Measurements from ENCODE around the gene CDH23.

The CDH23 gene

GRCh38 chr10:71467569-71468362 is 71.0 kb downstream of the CDH23 start:
- no peak overlapping the region for H3K4me2 ChIP-seq (ENCODE audit: low read depth, low read length)
- TF ChIP-seq EZH2phosphoT487 (IDR thresholded peaks at IDR 0.05; ENCODE audit: low read length), result no peak
- no peak for TF ChIP-seq EZH2 (optimal IDR thresholded peaks at IDR 0.05; ENCODE audit: low read depth, low read length)
- TF ChIP-seq CTCF (IDR thresholded peaks at IDR 0.05; ENCODE audit: low read length), result no peak
- H3K9me2 ChIP-seq (replicated peaks; ENCODE audit: insufficient read depth, low read length), result no peaks in the 10 kb centered on the region
- no peak overlapping the region for H3K27ac ChIP-seq (ENCODE audit: low read length)
- H3K4me1 ChIP-seq (ENCODE audit: low read length), result no peaks in the 10 kb centered on the region
- peaks cover 24% of the 10 kb centered on the region for H3K27me3 ChIP-seq (replicated peaks; ENCODE audit: insufficient read depth, low read length)
- no peaks in the 10 kb centered on the region for H3K9me3 ChIP-seq (replicated peaks; ENCODE audit: insufficient read depth, low read length)
- no peak for DNase-seq
- H3K4me3 ChIP-seq (ENCODE audit: low read length), result no peak overlapping the region
- H2AFZ ChIP-seq (ENCODE audit: low read length), result no peak overlapping the region
- no peaks in the 10 kb centered on the region for H3K79me2 ChIP-seq (ENCODE audit: low read length)
- no peaks in the 10 kb centered on the region for H4K20me1 ChIP-seq (ENCODE audit: insufficient read depth, low read length)
- no peaks in the 10 kb centered on the region for H3F3A ChIP-seq (ENCODE audit: insufficient read depth, low read length)
- no peaks in the 10 kb centered on the region for H3K36me3 ChIP-seq (replicated peaks; ENCODE audit: insufficient read depth, low read length)
- no peak overlapping the region for H3K9ac ChIP-seq (ENCODE audit: low read length)

GRCh38 chr10:71468363-71469094 is 71.8 kb downstream of the CDH23 start:
- Histone ChIP-seq H3F3A (ENCODE audit: insufficient read depth, low read length) (no peaks in the 10 kb centered on the region), H4K20me1 (ENCODE audit: insufficient read depth, low read length) (no peaks in the 10 kb centered on the region), H3K9ac (ENCODE audit: low read length) (no peak overlapping the region), H3K4me3 (ENCODE audit: low read length) (no peak overlapping the region), H3K9me3 (replicated peaks; ENCODE audit: insufficient read depth, low read length) (no peaks in the 10 kb centered on the region), H3K79me2 (ENCODE audit: low read length) (no peaks in the 10 kb centered on the region), H2AFZ (ENCODE audit: low read length) (no peak overlapping the region), H3K27ac (ENCODE audit: low read length) (no peak overlapping the region), H3K4me2 (ENCODE audit: low read depth, low read length) (no peak overlapping the region), H3K9me2 (replicated peaks; ENCODE audit: insufficient read depth, low read length) (no peaks in the 10 kb centered on the region), H3K36me3 (replicated peaks; ENCODE audit: insufficient read depth, low read length) (no peaks in the 10 kb centered on the region), H3K4me1 (ENCODE audit: low read length) (no peaks in the 10 kb centered on the region), H3K27me3 (replicated peaks; ENCODE audit: insufficient read depth, low read length) (peaks cover 17% of the 10 kb centered on the region)
- TF ChIP-seq EZH2 (optimal IDR thresholded peaks at IDR 0.05; ENCODE audit: low read depth, low read length) (no peak), EZH2phosphoT487 (IDR thresholded peaks at IDR 0.05; ENCODE audit: low read length) (no peak), CTCF (IDR thresholded peaks at IDR 0.05; ENCODE audit: low read length) (no peak)
- no peak for DNase-seq

GRCh38 chr10:71471006-71471405 is 74.3 kb downstream of the CDH23 start:
- Histone ChIP-seq H3F3A (ENCODE audit: insufficient read depth, low read length) (no peaks in the 10 kb centered on the region), H3K4me3 (ENCODE audit: low read length) (no peak overlapping the region)

More at GRCh38 chr10:71471006-71471405, 74.3 kb downstream of the CDH23 start:
- no peaks in the 10 kb centered on the region for H4K20me1 ChIP-seq (ENCODE audit: insufficient read depth, low read length)
- H3K27ac ChIP-seq (ENCODE audit: low read length), result no peak overlapping the region
- H3K9me2 ChIP-seq (replicated peaks; ENCODE audit: insufficient read depth, low read length), result no peaks in the 10 kb centered on the region
- no peak for DNase-seq
- H2AFZ ChIP-seq (ENCODE audit: low read length), result no peak overlapping the region
- no peak for TF ChIP-seq EZH2phosphoT487 (IDR thresholded peaks at IDR 0.05; ENCODE audit: low read length)
- no peak overlapping the region for H3K4me2 ChIP-seq (ENCODE audit: low read depth, low read length)
- H3K9me3 ChIP-seq (replicated peaks; ENCODE audit: insufficient read depth, low read length), result no peaks in the 10 kb centered on the region
- H3K36me3 ChIP-seq (replicated peaks; ENCODE audit: insufficient read depth, low read length), result no peaks in the 10 kb centered on the region
- H3K4me1 ChIP-seq (ENCODE audit: low read length), result no peaks in the 10 kb centered on the region
- H3K9ac ChIP-seq (ENCODE audit: low read length), result no peak overlapping the region
- peaks cover 32% of the 10 kb centered on the region for H3K27me3 ChIP-seq (replicated peaks; ENCODE audit: insufficient read depth, low read length)
- no peaks in the 10 kb centered on the region for H3K79me2 ChIP-seq (ENCODE audit: low read length)

All from MM.1S (cell line).